ENCODE data around the gene MLYCD. TPM values are rescaled to one million over a fixed set of nuclear protein-coding genes. Genes with fewer than 3 reads are reported as not detected.

The MLYCD gene
- total and polyA plus RNA-seq, 2 experiments from 2014 or later: 3.2 to 7.2 TPM

DNA sequence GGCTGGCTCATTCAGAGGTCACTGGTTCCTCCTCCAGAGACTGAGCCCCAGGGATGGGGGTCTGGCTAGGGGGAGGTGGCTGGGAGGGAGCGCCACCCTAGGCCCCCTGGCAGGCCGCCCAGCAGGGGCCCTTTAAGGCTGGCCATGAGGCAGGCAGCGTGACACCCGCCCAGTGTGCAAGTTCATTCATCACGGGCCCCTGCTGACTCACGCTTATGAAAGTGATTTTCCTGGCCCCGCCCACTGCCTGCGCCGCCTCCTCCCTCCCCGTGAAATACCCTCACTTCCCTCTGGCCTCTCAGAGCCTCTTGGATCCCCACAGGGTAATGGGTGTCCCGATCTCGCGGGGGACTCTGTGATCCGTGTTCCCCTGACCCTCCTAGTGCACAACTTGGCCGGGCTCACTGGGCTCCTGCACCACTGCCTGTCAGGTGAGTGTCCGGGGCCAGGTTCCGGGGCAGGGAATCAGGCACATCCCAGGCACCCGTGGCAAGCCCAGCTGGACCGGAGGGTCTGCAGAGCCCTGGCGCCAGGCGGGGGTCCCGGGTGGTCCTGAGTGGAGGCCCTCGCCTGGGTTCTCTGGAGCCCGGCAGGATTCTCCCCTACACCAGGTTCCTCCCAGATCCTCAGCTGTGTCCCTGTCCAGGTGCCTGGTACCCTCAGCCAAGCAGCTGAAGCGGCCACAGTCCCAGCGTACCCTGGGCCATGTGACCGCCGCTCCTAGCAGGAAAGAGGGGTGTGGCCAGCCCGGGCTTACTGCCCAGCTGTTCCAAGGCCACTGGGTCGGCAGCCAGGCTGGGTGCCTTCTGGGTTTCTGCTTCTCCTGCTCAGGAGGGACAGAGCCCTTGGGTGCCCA lies 54.3 kb downstream of the MLYCD start, which contains the start of gene OSGIN1:
Gene OSGIN1 (plus strand): TSS at position 301 of the 856 bp plus-strand sequence. CDS start 4,432 bp downstream, outside the sequence.
- Mint-ChIP-seq H3K9me3 (peaks cover 17% of the 10 kb centered on the region), H3K4me3 (no peak within 1 kb of the TSS), H3K27me3 (ENCODE audit: insufficient read depth, low read depth, poor library complexity) (peaks cover 11% of the 10 kb centered on the region), H3K4me1 (peaks cover 9% of the 10 kb centered on the region), H3K36me3 (ENCODE audit: low read depth) (peaks cover 9% of the 10 kb centered on the region; the same call in 2 of the 3 replicates), H3K27ac (no peak within 1 kb of the TSS)
- no peak within 1 kb of the TSS for H3K27ac ChIP-seq (ENCODE audit: low read depth)
- no peak within 1 kb of the TSS for H3K4me2 ChIP-seq
- TF ChIP-seq POLR2AphosphoS5 (IDR thresholded peaks at IDR 0.05; ENCODE audit: low read depth): no peak
- no peak for TF ChIP-seq CREB1 (CRISPR knock-in tag; IDR thresholded peaks at IDR 0.05; ENCODE audit: low read depth)
- TF ChIP-seq STAT1 (IDR thresholded peaks at IDR 0.05; ENCODE audit: unreplicated experiment): no peak
- TF ChIP-seq EZH2phosphoT487 (IDR thresholded peaks at IDR 0.05; ENCODE audit: unreplicated experiment): no peak
- no peak for TF ChIP-seq EZH2 (IDR thresholded peaks at IDR 0.05; ENCODE audit: low read depth, unreplicated experiment)
- TF ChIP-seq, protein P1, sequence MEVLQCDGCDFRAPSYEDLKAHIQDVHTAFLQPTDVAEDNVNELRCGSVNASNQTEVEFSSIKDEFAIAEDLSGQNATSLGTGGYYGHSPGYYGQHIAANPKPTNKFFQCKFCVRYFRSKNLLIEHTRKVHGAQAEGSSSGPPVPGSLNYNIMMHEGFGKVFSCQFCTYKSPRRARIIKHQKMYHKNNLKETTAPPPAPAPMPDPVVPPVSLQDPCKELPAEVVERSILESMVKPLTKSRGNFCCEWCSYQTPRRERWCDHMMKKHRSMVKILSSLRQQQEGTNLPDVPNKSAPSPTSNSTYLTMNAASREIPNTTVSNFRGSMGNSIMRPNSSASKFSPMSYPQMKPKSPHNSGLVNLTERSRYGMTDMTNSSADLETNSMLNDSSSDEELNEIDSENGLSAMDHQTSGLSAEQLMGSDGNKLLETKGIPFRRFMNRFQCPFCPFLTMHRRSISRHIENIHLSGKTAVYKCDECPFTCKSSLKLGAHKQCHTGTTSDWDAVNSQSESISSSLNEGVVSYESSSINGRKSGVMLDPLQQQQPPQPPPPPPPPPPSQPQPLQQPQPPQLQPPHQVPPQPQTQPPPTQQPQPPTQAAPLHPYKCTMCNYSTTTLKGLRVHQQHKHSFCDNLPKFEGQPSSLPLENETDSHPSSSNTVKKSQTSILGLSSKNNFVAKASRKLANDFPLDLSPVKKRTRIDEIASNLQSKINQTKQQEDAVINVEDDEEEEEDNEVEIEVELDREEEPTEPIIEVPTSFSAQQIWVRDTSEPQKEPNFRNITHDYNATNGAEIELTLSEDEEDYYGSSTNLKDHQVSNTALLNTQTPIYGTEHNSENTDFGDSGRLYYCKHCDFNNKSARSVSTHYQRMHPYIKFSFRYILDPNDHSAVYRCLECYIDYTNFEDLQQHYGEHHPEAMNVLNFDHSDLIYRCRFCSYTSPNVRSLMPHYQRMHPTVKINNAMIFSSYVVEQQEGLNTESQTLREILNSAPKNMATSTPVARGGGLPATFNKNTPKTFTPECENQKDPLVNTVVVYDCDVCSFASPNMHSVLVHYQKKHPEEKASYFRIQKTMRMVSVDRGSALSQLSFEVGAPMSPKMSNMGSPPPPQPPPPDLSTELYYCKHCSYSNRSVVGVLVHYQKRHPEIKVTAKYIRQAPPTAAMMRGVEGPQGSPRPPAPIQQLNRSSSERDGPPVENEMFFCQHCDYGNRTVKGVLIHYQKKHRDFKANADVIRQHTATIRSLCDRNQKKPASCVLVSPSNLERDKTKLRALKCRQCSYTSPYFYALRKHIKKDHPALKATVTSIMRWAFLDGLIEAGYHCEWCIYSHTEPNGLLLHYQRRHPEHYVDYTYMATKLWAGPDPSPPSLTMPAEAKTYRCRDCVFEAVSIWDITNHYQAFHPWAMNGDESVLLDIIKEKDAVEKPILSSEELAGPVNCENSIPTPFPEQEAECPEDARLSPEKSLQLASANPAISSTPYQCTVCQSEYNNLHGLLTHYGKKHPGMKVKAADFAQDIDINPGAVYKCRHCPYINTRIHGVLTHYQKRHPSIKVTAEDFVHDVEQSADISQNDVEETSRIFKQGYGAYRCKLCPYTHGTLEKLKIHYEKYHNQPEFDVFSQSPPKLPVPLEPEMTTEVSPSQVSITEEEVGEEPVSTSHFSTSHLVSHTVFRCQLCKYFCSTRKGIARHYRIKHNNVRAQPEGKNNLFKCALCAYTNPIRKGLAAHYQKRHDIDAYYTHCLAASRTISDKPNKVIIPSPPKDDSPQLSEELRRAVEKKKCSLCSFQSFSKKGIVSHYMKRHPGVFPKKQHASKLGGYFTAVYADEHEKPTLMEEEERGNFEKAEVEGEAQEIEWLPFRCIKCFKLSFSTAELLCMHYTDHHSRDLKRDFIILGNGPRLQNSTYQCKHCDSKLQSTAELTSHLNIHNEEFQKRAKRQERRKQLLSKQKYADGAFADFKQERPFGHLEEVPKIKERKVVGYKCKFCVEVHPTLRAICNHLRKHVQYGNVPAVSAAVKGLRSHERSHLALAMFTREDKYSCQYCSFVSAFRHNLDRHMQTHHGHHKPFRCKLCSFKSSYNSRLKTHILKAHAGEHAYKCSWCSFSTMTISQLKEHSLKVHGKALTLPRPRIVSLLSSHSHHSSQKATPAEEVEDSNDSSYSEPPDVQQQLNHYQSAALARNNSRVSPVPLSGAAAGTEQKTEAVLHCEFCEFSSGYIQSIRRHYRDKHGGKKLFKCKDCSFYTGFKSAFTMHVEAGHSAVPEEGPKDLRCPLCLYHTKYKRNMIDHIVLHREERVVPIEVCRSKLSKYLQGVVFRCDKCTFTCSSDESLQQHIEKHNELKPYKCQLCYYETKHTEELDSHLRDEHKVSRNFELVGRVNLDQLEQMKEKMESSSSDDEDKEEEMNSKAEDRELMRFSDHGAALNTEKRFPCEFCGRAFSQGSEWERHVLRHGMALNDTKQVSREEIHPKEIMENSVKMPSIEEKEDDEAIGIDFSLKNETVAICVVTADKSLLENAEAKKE (CRISPR knock-in tag; IDR thresholded peaks at IDR 0.05): no peak
- no peak for TF ChIP-seq NANOG (IDR thresholded peaks at IDR 0.05; ENCODE audit: borderline replicate concordance)
- H3K4me1 ChIP-seq (ENCODE audit: insufficient read depth): no peaks in the 10 kb centered on the region
- no peaks in the 10 kb centered on the region for H3K36me3 ChIP-seq (ENCODE audit: insufficient read depth)
- H3K4me3 ChIP-seq: no peak within 1 kb of the TSS
- H3K9me2 ChIP-seq (ENCODE audit: insufficient read depth): no peaks in the 10 kb centered on the region
- H3F3A ChIP-seq (replicated peaks; ENCODE audit: low read depth): peaks cover 13% of the 10 kb centered on the region; the same call in 1 of the 2 replicates
- H3K79me2 ChIP-seq (replicated peaks; ENCODE audit: insufficient read depth): no peaks in the 10 kb centered on the region
- ATAC-seq (peak; percentile 62), DNase-seq (ENCODE audit: low spot score) (peak; percentile 54)
- H3K27me3 ChIP-seq (ENCODE audit: insufficient read depth): no peaks in the 10 kb centered on the region
- no peak within 1 kb of the TSS for H2AFZ ChIP-seq
- H4K20me1 ChIP-seq (replicated peaks; ENCODE audit: insufficient read depth): no peaks in the 10 kb centered on the region

Data from GM23338 (cell line).